Measurements from ENCODE around the gene PRKAB1.
"Not testable (repeated sequence)": the region's sequence is repeated elsewhere in the genome, so short reads cannot be mapped to it uniquely, and the experiment has no call there.

The PRKAB1 gene

GRCh38 chr12:119649202-119649808 is 18.6 kb upstream of the PRKAB1 start:
- H3K9me3 Mint-ChIP-seq, result peaks cover 12% of the 10 kb centered on the region
- H3K4me1 Mint-ChIP-seq, result no peaks in the 10 kb centered on the region
- peaks cover 1% of the 10 kb centered on the region for H3K27me3 Mint-ChIP-seq
- H3K27ac Mint-ChIP-seq, result no peak overlapping the region
- H3K36me3 Mint-ChIP-seq, result no peaks in the 10 kb centered on the region
- H3K4me3 Mint-ChIP-seq, result no peak overlapping the region

GRCh38 chr12:119652665-119653064 is 15.3 kb upstream of the PRKAB1 start:
- peaks cover 8% of the 10 kb centered on the region for H3K9me3 Mint-ChIP-seq
- peaks cover 1% of the 10 kb centered on the region for H3K27me3 Mint-ChIP-seq
- H3K4me1 Mint-ChIP-seq, result no peaks in the 10 kb centered on the region
- no peaks in the 10 kb centered on the region for H3K36me3 Mint-ChIP-seq
- H3K27ac Mint-ChIP-seq, result no peak overlapping the region
- no peak overlapping the region for H3K4me3 Mint-ChIP-seq

- H3K27me3 Mint-ChIP-seq, H3K27ac Mint-ChIP-seq, H3K4me3 Mint-ChIP-seq, H3K36me3 Mint-ChIP-seq, H3K4me1 Mint-ChIP-seq, H3K9me3 Mint-ChIP-seq: not testable (repeated sequence)
Measured at GRCh38 chr12:119657001-119657400, 10.9 kb upstream of the PRKAB1 start.

GRCh38 chr12:119658166-119658565 is 9.8 kb upstream of the PRKAB1 start:
- H3K27ac Mint-ChIP-seq, H3K4me1 Mint-ChIP-seq, H3K4me3 Mint-ChIP-seq, H3K27me3 Mint-ChIP-seq, H3K36me3 Mint-ChIP-seq, H3K9me3 Mint-ChIP-seq: not testable (repeated sequence)

- H3K9me3 Mint-ChIP-seq, result no peaks in the 10 kb centered on the region
- H3K27ac Mint-ChIP-seq, result no peak overlapping the region
- peaks cover 6% of the 10 kb centered on the region for H3K4me1 Mint-ChIP-seq
- H3K27me3 Mint-ChIP-seq, result no peaks in the 10 kb centered on the region
- no peaks in the 10 kb centered on the region for H3K36me3 Mint-ChIP-seq
- no peak overlapping the region for H3K4me3 Mint-ChIP-seq
Measured at GRCh38 chr12:119659289-119659897, 8.5 kb upstream of the PRKAB1 start.

- H3K27me3 Mint-ChIP-seq, result no peaks in the 10 kb centered on the region
- H3K4me3 Mint-ChIP-seq, result no peak overlapping the region
- no peaks in the 10 kb centered on the region for H3K9me3 Mint-ChIP-seq
Measured at GRCh38 chr12:119660076-119660475, 7.9 kb upstream of the PRKAB1 start.

GRCh38 chr12:119661882-119662281 is 6.1 kb upstream of the PRKAB1 start:
- Mint-ChIP-seq H3K4me1 (peaks cover 16% of the 10 kb centered on the region), H3K27ac (no peak overlapping the region), H3K9me3 (no peaks in the 10 kb centered on the region), H3K4me3 (no peak overlapping the region), H3K27me3 (no peaks in the 10 kb centered on the region), H3K36me3 (no peaks in the 10 kb centered on the region)

More at GRCh38 chr12:119660076-119660475, 7.9 kb upstream of the PRKAB1 start:
- Mint-ChIP-seq H3K27ac (no peak overlapping the region), H3K4me1 (peaks cover 6% of the 10 kb centered on the region), H3K36me3 (no peaks in the 10 kb centered on the region)

GRCh38 chr12:119664642-119665041 is 3.3 kb upstream of the PRKAB1 start:
- H3K27ac Mint-ChIP-seq, result no peak overlapping the region

GRCh38 chr12:119665164-119665929 is 2.6 kb upstream of the PRKAB1 start:
- Mint-ChIP-seq H3K9me3 (no peaks in the 10 kb centered on the region), H3K27me3 (no peaks in the 10 kb centered on the region), H3K36me3 (peaks cover 3% of the 10 kb centered on the region), H3K27ac (no peak overlapping the region), H3K4me3 (no peak overlapping the region), H3K4me1 (peaks cover 31% of the 10 kb centered on the region)

More at GRCh38 chr12:119664642-119665041, 3.3 kb upstream of the PRKAB1 start:
- Mint-ChIP-seq H3K4me1 (peaks cover 29% of the 10 kb centered on the region), H3K9me3 (no peaks in the 10 kb centered on the region), H3K4me3 (no peak overlapping the region), H3K27me3 (no peaks in the 10 kb centered on the region), H3K36me3 (no peaks in the 10 kb centered on the region)

- Mint-ChIP-seq H3K4me3 (peak overlapping the region; percentile 93), H3K9me3 (no peaks in the 10 kb centered on the region), H3K4me1 (peaks cover 40% of the 10 kb centered on the region), H3K27ac (peak overlapping the region; percentile 83), H3K27me3 (no peaks in the 10 kb centered on the region), H3K36me3 (peaks cover 5% of the 10 kb centered on the region)
Measured at GRCh38 chr12:119666226-119666795, 1.6 kb upstream of the PRKAB1 start.

GRCh38 chr12:119666900-119667576 is 895 bp upstream of the PRKAB1 start:
- peaks cover 47% of the 10 kb centered on the region for H3K4me1 Mint-ChIP-seq

GRCh38 chr12:119668324-119668841 is 450 bp downstream of the PRKAB1 start:
- H3K36me3 Mint-ChIP-seq, result peaks cover 9% of the 10 kb centered on the region
- H3K27me3 Mint-ChIP-seq, result no peaks in the 10 kb centered on the region
- peaks cover 61% of the 10 kb centered on the region for H3K4me1 Mint-ChIP-seq
- H3K9me3 Mint-ChIP-seq, result no peaks in the 10 kb centered on the region
- peak overlapping the region; percentile 92 for H3K27ac Mint-ChIP-seq
- H3K4me3 Mint-ChIP-seq, result peak overlapping the region; percentile 93

More at GRCh38 chr12:119666900-119667576, 895 bp upstream of the PRKAB1 start:
- Mint-ChIP-seq H3K27ac (peak overlapping the region; percentile 83), H3K27me3 (no peaks in the 10 kb centered on the region), H3K36me3 (peaks cover 5% of the 10 kb centered on the region), H3K4me3 (peak overlapping the region; percentile 93), H3K9me3 (no peaks in the 10 kb centered on the region)

- Mint-ChIP-seq H3K4me1 (peaks cover 63% of the 10 kb centered on the region), H3K36me3 (peaks cover 9% of the 10 kb centered on the region), H3K27me3 (no peaks in the 10 kb centered on the region), H3K27ac (peak overlapping the region; percentile 90), H3K4me3 (peak overlapping the region; percentile 81), H3K9me3 (no peaks in the 10 kb centered on the region)
Measured at GRCh38 chr12:119669744-119670472, 2.0 kb downstream of the PRKAB1 start.

- peak overlapping the region; percentile 87 for H3K27ac Mint-ChIP-seq
- H3K4me1 Mint-ChIP-seq, result peaks cover 61% of the 10 kb centered on the region
- peak overlapping the region; percentile 11 for H3K4me3 Mint-ChIP-seq
- H3K36me3 Mint-ChIP-seq, result peaks cover 12% of the 10 kb centered on the region
- no peaks in the 10 kb centered on the region for H3K9me3 Mint-ChIP-seq
- no peaks in the 10 kb centered on the region for H3K27me3 Mint-ChIP-seq
Measured at GRCh38 chr12:119671070-119671469, 3.1 kb downstream of the PRKAB1 start.

GRCh38 chr12:119672194-119672593 is 4.3 kb downstream of the PRKAB1 start:
- H3K4me3 Mint-ChIP-seq, result no peak overlapping the region
- H3K4me1 Mint-ChIP-seq, result peaks cover 49% of the 10 kb centered on the region
- no peak overlapping the region for H3K27ac Mint-ChIP-seq
- no peaks in the 10 kb centered on the region for H3K27me3 Mint-ChIP-seq
- H3K9me3 Mint-ChIP-seq, result no peaks in the 10 kb centered on the region
- peaks cover 19% of the 10 kb centered on the region for H3K36me3 Mint-ChIP-seq
